Stromal cell of bone marrow (primary cell): ENCODE measurements around the gene TAF11L10.
"Not testable (repeated sequence)": the region's sequence is repeated elsewhere in the genome, so short reads cannot be mapped to it uniquely, and the experiment has no call there.

Experiments
- DNase-seq: peaks from one replicate; pipeline ENCODE4 v3.0.0-alpha.2; 2012; ENCODE audit warnings: low read depth

The TAF11L10 gene

DNA sequence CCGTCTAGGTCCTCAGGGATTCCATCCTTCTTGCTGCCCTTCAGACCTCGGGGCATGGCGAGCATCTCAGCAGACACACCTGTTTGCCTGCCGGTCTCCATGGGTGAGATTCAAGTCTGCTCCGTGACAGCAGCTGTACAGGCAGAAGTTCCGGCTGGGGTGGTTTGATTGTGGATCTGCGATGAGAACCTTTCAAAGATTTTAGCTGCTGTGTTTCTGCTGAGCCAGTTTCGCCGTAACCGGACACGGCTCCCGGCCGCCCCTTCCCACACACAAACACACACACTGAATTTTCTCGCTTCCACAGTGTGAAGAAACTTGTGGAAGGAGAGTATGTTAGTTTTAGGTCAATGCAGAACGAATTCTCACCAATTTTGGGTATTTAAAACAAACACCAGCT lies at the start of gene TAF11L10:
TSS of gene TAF11L10 (minus strand) at position 101 of the 400 bp plus-strand sequence.
- DNase-seq, result not testable (repeated sequence)

DNA sequence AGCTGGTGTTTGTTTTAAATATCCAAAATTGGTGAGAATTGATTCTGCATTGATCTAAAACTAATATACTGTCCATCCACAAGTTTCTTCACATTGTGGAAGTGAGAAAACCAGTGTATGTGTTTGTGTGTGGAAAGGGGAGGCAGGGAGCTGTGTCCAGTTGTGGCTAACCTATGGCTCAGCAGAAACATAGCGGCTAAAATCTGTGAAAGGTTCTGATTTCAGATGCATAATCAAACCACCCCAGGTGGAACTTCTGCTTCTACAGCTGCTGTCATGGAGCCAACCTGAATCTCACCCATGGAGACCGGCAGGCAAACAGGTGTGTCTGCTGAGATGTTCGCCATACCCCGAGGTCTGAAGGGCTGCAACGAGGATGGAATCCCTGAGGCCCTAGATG lies 36.5 kb upstream of the TAF11L10 start, which contains the start of gene TAF11L14:
TSS of gene TAF11L14 (plus strand) at position 301 of the 400 bp plus-strand sequence.
- DNase-seq, result no peak

DNA sequence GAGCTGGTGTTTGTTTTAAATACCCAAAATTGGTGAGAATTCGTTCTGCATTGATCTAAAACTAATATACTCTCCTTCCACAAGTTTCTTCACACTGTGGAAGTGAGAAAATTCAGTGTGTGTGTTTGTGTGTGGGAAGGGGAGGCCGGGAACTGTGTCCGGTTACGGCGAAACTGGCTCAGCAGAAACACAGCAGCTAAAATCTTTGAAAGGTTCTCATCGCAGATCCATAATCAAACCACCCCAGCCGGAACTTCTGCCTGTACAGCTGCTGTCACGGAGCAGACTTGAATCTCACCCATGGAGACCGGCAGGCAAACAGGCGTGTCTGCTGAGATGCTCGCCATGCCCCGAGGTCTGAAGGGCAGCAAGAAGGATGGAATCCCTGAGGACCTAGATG lies 34.2 kb upstream of the TAF11L10 start, which contains the start of gene TAF11L13:
TSS of gene TAF11L13 (plus strand) at position 301 of the 400 bp plus-strand sequence.
- not testable (repeated sequence) for DNase-seq

DNA sequence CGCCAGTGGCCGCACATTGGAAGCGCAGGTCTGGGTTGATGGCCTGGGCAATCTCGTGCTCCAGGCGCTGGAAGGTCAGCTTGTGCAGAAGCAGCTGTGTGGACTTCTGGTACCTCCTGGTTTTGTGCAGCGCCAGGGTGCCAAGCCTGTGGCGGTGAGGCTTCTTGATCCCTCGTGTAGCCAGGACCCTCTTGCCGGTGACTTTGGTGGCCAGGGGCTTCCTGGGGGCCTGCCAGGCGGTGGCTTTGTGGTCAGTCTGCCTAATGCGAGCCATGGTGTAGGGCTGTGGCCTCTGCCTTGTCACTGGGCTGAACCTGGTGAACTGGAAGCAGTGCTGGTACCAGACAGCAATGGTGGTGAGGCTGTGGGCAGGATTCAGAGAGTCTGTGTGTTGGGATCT lies 28.1 kb upstream of the TAF11L10 start:
- no peak for DNase-seq

DNA sequence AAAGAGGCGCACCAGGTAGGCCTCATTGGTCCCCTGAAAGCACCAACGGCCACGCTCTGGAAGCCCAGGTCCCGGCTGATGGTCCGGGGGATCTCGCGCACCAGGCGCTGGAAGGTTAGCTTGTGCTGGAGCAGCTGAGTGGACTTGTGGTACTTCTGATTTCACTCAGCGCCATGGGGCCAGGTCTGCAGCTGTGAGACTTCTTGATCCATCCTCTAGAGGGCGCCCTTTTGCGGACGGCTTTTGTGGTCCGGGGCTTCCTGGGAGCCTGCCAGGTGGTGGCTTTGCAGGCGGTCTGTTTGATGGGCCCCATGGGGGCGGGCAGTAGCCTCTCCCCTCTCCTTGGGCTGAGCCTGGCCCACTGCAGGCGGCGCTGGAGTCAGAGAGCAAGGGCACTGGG lies 23.0 kb upstream of the TAF11L10 start:
- DNase-seq, result no peak

DNA sequence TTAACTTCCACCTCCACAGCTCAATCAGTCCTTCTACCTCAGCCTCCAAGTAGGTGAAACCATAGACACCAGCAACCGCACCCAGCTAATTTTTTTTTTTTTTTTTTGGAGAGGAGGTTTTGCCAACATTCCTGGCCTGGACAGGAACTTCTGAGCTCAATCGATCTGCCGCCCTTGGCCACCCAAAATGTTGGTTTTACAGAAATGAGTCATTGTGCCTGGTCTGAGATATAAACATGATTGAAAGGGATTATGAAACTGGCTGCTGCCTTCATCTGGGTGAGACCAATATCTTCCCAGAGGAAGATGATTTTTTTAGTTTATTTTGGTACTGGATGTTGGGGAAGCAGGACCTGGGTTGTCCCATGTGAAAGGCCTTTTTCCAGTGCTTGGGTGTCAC lies 21.7 kb upstream of the TAF11L10 start:
- DNase-seq, result peak; percentile 1

DNA sequence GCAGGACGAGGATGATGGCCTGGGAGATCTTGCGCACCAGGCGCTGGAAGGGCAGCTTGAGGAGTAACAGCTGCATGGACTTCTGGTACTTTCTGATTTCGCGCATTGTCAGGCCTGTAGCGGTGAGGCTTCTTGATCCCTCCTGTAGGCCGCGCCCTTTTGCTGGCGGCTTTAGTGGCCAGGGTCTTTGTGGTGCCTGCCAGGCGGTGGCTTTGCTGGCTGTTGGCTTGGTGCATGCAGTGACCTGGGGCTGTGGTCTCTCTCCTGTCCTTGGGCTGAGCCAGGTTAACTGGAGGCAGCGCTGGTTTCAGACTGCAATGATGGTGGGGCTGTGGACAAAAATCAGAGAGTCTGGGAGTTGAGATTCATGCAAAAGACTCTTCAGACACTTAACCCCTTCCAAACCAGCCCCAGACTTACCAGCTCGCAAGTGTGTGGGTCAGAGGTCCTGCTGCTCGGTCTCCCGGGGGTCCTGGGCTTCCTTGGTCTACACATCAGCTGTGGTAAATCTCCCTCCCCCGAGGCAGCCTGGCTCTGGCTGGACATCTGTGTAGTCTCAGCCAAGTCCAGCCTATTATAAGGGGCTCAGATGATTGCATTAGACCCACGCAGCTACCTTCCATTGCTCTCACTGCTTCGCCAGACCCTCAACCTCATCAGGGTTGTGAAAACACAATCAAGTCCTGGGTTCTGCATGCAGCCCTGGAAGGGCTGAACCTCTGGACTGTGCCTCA lies 17.4 kb upstream of the TAF11L10 start:
- DNase-seq, result no peak

DNA sequence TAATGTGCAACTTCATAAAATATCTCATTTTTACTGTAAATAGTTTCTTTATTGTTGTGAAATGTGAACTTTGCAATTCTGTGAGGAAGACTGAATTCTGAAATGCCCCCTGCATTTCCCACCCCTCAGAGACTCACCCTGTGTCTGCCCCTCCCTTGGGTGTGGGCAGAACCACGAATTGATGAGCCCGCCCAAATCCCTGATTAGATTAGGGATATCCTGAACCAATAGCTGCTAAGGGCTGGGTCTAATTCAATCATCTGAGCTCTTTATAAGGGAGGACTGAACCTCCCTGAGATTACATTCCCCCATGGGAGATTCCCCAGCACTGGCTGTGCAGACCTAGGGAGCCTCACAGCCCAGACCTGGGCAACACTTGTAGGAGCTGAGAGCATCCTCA lies 12.5 kb upstream of the TAF11L10 start, which contains the start of gene TAF11L12:
TSS of gene TAF11L12 (plus strand) at position 301 of the 400 bp plus-strand sequence.
- not testable (repeated sequence) for DNase-seq

DNA sequence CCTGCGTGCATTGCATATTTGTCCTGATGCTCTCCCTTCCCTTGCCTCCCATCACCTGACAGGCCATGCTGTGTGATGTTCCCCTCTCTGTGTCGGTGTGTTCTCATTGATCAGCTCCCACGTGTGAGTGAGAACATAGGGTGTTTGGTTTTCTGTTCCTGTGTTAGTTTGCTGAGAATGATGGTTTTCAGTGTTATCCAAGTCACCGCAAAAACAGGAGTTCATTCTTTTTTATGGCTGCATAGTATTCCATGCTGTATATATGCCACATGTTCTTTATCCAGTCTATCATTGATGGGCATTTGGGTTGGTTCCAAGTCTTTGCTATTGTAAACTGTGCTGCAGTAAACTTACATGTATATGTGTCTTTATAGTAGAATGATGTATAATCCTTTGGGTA lies 9.8 kb upstream of the TAF11L10 start:
- not testable (repeated sequence) for DNase-seq

DNA sequence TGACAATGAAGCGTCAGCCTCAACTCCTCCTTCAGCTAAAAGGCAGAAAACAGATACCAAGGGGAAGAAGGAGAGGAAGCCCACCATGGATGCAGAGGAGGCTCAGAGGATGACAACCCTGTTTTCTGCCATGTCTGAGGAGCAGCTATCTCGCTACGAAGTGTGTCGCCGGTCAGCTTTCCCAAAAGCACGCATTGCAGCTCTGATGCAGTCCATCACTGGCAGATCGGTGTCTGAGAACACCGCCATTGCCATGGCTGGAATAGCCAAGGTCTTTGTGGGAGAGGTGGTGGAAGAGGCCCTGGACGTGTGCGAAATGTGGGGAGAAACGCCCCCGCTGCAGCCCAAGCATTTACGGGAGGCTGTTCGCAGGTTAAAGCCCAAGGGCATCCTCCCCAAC lies 7.3 kb upstream of the TAF11L10 start:
- DNase-seq, result no peak

DNA sequence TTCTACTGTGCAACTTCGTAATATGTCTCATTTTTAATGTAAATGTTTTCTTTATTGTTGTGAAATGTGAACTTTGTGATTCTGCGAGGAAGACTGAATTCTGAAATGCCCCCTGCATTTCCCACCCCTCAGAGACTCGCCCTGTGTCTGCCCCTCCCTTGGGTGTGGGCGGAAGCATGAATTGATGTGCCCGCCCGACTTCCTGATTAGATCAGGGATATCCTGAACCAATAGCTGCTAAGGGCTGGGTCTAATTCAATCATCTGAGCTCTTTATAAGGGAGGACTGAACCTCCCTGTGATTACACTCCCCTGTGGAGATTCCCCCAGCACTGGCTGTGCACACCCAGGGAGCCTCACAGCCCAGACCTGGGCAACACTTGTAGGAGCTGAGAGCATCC lies 6.3 kb upstream of the TAF11L10 start, which contains the start of gene TAF11L11:
TSS of gene TAF11L11 (plus strand) at position 304 of the 400 bp plus-strand sequence.
- not testable (repeated sequence) for DNase-seq

DNA sequence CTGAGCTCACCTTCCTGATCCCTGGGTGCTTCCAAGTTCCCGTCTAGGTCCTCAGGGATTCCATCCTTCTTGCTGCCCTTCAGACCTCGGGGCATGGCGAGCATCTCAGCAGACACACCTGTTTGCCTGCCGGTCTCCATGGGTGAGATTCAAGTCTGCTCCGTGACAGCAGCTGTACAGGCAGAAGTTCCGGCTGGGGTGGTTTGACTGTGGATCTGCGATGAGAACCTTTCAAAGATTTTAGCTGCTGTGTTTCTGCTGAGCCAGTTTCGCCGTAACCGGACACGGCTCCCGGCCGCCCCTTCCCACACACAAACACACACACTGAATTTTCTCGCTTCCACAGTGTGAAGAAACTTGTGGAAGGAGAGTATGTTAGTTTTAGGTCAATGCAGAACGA lies 3.4 kb downstream of the TAF11L10 start, which contains the start of gene TAF11L9:
TSS of gene TAF11L9 (minus strand) at position 140 of the 400 bp plus-strand sequence.
- not testable (repeated sequence) for DNase-seq

DNA sequence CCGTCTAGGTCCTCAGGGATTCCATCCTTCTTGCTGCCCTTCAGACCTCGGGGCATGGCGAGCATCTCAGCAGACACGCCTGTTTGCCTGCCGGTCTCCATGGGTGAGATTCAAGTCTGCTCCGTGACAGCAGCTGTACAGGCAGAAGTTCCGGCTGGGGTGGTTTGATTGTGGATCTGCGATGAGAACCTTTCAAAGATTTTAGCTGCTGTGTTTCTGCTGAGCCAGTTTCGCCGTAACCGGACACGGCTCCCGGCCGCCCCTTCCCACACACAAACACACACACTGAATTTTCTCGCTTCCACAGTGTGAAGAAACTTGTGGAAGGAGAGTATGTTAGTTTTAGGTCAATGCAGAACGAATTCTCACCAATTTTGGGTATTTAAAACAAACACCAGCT lies 6.8 kb downstream of the TAF11L10 start, which contains the start of gene TAF11L8:
TSS of gene TAF11L8 (minus strand) at position 101 of the 400 bp plus-strand sequence.
- DNase-seq, result not testable (repeated sequence)

DNA sequence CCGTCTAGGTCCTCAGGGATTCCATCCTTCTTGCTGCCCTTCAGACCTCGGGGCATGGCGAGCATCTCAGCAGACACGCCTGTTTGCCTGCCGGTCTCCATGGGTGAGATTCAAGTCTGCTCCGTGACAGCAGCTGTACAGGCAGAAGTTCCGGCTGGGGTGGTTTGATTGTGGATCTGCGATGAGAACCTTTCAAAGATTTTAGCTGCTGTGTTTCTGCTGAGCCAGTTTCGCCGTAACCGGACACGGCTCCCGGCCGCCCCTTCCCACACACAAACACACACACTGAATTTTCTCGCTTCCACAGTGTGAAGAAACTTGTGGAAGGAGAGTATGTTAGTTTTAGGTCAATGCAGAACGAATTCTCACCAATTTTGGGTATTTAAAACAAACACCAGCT lies 12.0 kb downstream of the TAF11L10 start, which contains the start of gene TAF11L7:
TSS of gene TAF11L7 (minus strand) at position 101 of the 400 bp plus-strand sequence.
- not testable (repeated sequence) for DNase-seq
